ENCODE results near the gene SLC38A1.
A peak's percentile ranks its signal among the peaks of the same experiment; 100 is the strongest.

The SLC38A1 gene

DNA sequence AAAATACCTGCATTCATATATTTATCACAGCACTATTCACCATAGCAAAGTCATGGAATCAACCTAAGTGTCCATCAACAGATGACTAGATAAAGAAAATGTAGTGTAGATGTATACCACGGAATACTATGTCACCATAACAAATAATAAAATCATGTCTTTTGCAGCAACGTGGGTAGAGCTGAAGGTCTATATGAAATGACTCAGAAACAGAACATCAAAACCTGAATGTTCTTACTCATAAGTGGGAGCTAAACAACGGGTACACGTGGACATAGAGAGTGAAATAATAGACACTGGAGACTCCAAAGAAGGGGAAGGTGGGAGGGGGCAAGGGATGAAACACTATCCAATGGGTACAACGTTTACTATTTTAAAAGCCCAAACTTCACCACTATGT is 37.9 kb downstream of the SLC38A1 start:
- no peak for DNase-seq (ENCODE audit: low spot score)

DNA sequence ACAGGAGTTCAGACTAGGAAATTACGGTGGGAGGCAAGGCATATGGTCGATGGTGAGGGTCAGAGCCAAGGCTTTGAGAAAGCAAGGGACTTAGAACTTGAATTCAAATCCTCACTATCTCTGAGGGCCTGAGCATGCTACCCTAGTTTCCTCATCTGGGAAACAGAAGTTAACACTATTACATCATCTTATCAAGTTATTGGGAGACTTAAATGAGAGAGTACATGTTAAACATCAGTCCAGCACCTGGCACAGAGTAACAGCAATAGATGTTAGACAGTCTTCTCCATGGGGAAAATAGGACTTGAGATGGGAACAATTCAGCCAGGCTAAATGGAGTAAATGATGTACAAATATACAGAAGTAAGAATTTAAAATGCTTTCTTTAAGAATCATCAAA is 38.5 kb downstream of the SLC38A1 start:
- DNase-seq (ENCODE audit: low spot score): no peak

DNA sequence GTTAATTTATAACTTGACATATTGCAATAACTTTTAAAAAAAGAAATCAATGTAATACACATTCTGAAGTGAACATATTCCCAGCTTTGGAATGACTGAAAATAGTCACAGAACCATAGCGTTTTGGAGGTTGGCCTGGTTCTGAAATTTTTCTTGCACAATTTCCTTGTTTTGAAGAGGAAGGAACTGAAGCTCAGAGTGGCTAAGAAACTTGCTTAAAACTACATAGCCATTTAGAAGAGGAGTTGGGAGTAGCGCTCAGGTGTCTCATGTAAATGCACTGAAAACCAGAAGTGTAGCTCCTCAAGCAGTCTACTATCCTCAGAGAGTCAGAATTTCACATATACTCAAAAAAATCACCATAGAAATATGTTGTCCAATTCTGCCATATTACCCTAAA is 41.2 kb downstream of the SLC38A1 start:
- no peak for DNase-seq (ENCODE audit: low spot score)

DNA sequence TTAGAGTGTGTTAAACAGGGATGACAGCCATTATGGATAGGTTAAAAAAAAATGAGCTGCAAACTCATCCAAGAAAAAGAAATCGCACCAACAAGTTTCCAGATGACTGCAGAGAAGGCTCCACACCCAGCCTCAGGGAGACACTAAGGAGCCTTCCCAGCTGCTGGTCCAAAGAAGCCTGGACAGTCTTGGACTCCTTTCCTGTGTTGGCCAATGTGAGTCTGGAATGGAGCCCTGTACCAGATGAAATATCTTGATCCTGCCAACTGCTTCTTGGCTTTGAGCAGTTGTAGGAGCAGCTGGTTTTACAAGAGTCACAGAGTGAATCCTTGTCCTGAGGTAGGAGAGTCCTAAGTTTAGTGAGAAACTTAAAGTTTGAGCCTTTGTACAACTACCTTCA is 44.5 kb downstream of the SLC38A1 start:
- no peak for DNase-seq (ENCODE audit: low spot score)

DNA sequence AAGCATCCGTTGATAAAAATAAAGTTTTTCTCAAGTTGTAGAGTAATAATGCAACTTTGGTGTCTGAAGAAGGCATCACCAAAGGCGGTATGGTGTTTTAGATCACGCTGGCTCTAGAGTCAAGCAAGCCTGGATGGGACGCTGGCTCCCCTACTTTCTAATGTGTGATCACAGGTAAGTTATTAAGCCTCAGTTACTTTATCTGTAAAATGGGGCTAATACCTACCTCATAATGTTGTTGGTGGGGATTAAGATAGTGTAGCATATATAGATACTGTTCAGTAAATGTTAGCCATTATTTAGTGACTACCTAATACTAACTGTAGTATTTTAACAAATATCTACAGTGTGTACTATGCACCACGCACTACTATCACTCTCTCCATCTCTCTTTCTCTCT is 45.8 kb downstream of the SLC38A1 start:
- no peak for DNase-seq (ENCODE audit: low spot score)

DNA sequence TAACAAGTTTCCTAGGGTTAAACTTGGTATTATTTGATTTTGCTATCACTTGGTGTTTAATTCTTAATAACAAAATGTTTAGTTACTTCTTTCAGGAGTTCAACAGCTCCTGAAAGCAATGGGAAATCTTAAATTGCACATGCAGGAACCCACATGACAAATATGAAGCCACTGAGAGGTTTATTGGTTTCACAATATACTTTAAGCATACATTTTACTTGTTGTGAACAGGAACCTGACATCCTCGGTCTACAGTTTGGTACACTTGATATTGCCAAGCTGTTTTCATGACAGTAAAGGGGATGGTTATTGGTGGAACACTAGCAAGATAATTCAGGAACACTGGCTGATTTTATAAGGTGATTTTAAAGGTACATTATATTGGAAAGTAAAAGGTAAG is 46.2 kb downstream of the SLC38A1 start:
- no peak for DNase-seq (ENCODE audit: low spot score)

DNA sequence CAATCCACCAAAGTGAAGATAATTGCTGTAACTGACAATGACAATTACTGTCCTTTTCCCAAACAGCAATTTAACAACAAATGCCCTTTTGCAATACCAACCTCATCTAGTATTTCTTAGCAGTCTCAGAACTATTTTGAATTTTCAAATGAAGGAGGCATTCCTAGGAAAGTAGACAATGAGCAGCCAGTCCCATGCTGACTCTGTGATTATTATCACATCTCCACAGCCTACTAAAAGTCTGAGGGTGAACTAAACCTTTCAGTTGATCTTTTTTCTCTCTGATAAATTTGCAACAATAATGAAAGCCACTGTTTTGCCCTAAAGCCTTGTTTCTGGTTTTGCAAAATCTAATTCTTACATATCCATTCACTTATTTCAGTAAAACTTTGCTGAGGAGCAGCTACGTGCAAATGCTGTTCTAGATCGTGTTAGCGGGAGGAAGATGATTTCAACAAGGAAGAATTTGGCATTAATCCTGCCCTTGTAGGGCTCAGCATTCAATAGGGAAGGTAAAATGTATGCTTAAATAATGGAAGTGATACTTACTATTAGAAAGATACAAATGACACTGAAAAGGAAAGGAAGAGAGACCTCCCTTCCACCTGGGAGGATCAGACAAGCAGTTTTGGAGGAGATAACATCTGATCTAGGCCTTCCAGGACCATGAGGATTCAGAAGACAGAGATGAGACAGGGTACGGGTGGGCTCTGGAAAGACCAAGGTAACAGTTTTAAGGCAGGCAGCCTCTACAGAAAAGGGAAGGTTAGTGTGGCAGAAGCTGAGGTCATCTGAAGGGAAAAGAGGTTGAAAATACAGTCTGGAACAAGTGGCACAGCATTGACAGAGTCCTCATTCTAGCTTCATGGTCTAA is 47.4 kb downstream of the SLC38A1 start:
- DNase-seq (ENCODE audit: low spot score): no peak

DNA sequence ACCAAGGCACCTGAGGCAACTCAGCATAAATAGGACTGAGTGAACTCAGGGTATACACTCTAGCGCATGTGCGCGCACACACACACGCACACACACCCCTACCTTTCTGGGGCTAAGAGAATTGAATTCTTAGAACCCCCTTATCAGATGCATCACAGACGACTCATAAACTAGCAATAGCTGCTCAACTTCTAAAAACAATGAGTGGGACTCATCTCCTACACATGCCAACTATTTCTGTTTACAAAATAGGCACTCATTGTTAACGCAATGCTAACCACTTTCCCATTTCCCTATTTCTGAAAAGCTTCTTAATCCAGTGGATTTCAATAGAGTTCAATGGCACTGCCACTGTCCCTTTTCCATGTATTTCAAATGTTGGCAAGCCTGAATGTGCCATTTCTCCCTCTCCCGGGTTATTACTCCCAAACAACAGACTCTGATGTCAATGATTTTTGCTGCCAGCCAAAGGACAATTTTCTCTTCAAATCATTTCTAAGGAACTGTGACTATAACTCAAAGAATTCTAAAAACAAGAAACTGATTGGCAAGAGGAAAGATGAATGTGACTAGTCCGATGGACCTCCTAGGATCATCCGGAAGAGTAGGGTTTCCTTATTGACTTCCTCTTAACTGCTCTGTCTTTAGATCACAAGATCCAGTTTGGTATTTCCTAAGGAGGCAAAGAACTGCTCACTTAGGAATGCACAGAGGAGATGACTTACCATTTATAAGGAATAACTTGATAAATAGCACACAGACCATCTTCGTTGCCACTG is 48.8 kb downstream of the SLC38A1 start:
- no peak for DNase-seq (ENCODE audit: low spot score)

DNA sequence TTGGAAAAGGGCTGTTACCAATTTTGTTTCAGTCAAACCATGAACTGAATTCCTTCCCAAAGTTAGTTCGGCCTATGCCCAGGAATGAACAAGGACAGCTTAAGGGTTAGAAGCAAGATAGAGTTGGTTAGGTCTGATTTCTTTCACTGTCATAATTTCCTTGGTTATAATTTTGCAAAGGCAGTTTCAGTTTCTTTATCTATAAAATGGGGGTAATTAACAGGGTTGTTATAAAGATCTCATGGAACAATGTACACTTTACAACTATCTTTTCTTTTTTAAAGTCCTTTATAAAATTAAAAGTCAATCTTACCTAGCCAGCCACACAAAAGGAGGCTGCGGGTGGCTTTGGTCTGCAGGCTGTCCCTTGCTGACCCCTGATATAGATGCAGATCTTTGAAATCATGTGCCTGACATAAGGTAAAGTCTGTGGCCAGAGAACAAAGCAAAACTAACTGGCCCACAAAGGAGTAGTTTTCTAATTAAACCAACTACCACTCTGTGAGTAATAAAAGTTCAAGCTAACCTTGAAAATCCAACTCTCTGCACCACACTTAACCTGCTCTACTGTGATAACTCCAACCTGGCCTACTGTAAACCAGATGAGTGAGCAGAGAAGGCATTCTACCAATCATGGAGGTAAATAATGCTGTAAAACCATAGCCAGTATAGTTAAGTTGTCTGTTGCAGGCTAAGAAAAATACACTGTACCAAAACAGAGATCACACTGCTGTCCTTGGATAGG is 49.5 kb downstream of the SLC38A1 start:
- peak; percentile 39 for DNase-seq (ENCODE audit: low spot score)

DNA sequence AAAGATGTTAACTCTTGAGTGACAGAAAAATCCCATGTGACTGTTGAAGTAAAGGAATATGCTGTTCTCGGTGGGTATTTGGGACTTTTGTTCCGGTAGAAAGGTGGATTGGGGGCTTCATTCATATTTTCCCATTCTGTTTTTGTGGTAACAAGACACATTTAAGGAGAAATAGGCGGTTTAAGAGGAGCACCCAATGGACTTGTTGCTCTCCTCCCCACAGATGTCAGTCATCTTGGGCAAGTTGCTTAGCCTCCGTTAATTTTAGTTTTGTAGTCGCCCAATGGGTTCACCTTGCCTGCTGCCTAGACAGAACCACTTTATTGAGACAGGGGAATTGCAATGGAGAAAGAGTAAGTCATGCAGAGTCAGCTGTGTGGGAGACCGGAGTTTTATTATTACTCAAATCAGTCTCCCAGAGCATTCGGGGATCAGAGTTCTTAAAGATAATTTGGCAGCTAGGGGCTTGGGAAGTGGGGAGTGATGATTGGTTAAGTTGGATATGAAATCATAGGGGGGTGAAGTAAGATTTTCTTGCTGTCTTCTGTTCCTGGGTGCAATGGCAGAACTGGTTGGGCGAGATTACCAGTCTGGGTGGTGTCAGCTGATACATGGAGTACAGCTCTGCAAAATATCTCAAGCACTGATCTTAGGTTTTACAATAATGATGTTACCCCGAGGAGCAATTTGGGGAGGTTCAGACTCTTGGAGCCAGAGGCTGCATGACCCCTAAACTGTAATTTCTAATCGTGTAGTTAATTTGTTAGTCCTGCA is 50.3 kb downstream of the SLC38A1 start:
- DNase-seq (ENCODE audit: low spot score): no peak

DNA sequence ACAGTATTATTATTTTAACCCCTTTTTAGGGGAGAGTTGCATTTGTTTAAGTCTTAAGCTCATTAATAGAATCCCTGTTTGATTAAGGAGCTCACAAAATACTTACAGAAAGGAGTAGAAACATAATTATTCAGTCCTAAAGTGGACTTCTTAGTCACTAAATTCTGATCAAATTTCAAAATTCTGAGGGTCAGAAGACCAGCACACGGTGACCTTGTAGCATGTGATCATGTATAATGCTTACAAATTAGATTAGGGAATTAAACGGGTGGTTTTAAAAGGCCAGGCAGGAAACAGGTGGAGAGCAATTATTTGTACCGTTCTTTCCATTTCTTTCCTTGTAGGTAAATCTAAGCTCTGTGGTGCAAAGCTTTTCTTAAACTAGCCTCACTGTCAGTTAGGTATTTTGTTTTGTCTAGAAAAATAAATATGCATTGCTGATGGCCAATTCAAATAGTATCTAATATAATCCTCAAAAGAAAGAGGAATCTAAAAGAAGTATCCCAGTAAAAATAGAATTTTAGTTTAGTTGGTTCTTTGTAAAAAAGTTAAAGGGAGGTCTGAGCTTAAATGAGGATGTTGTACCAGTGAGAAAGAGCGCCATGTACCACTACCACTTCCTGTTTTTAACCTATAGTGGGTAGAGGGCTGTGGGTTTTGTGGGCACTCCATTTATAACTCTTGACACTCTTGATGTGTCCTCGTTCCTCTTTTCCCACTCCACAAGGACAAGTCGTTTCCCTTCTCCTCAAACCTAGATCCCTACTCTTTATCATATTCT is 51.1 kb downstream of the SLC38A1 start:
- DNase-seq (ENCODE audit: low spot score): peak; percentile 86

DNA sequence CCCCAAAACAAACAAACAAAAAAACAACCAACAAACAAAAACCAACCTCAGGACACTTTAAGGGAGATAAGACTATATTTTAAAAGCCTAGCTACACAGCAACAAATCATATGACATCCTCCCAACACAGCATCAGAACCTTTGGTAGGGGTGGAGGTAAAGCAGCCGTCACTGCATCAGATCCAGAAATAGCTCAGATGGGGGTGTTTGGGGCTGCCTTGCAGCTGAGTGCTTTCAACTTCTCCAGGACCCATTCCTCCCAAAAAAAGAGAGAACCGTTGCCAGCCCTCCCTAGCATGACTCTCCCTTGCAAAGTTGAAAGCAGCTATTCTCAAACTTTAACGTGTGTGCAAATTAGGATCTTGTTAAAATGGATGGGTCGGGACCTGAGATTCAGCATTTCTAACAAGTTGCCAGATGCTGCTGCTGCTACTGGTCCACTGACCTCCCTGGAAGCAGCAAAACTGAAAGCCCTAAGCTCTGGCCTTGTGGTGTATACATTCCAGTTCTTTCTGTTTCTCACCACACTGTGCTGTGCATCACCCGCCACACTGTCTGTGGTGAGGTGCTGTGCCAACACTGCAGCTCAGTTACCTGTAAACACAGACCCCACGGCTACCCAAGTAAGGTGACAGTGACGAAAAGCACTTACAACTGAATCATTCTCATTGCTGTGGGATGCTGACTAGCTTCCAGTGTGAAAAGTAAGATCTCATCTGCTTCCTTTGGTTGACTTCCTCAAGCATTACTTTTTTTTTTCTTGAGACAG is 54.0 kb downstream of the SLC38A1 start:
- no peak for DNase-seq (ENCODE audit: low spot score)

DNA sequence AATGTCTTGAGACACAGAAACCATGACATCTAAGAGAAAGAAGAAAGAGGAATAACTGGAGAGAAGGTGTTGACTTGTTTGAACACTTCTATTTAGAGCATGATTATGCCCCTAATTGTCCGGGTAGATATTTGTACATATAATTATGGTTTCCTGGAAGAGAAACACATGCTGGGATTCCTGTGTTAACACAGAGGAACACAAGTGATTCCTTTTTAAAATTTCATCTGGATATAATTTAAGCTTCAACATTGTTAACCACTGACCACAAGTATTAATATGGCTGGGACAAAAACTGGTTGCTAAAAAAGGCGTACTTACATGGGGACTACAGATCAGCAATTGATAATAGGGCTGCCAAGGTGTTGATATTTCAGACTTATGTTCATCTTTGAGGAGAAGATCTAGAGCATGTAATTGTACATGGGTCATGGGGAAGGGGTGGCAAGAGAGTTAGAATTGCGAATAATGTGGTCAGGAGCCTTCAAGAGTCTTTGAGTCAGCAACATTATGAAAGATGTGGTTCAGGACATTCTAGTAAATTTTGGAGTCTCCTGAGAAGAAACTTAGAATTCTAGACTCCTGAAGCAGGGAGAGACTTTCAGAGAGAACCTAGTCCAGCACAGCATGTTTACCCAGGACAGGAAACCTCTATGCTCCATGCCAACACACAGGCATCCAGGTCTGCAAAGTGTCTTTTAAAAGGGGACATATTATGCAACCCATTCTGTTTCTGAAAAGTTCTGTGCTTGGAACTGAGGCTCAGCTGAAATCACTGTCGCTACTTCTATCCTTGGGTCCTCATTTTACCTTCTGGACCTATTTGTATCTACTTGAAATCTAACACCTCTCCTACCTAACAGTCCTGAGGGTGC is 56.5 kb downstream of the SLC38A1 start:
- DNase-seq (ENCODE audit: low spot score): no peak

DNA sequence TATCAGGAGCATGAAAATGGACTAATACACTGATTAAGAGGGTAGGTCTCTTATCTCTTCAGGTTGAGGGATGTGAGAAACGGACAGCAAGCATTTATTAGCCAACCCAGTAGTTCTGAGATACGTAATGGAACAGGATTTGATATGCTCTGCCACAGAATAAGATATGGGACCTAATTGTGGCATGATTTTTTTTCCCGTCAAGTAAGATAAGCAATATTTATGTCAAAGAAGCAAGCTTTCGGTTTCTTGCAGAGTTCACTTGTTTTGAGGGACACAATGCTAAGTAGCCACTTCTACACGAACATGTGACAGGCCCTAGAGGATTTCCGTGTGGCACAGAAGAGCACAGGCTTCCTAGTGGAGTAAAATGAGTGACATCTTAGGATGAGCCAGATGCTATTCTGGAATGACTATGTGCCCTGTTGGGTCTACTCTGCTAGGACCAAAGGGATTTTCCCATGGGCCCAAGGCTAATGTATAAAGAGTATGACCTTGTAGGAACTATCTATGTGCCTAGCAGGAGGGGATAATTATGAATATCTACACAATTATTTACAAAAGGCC is 57.9 kb downstream of the SLC38A1 start:
- no peak for DNase-seq (ENCODE audit: low spot score)

DNA sequence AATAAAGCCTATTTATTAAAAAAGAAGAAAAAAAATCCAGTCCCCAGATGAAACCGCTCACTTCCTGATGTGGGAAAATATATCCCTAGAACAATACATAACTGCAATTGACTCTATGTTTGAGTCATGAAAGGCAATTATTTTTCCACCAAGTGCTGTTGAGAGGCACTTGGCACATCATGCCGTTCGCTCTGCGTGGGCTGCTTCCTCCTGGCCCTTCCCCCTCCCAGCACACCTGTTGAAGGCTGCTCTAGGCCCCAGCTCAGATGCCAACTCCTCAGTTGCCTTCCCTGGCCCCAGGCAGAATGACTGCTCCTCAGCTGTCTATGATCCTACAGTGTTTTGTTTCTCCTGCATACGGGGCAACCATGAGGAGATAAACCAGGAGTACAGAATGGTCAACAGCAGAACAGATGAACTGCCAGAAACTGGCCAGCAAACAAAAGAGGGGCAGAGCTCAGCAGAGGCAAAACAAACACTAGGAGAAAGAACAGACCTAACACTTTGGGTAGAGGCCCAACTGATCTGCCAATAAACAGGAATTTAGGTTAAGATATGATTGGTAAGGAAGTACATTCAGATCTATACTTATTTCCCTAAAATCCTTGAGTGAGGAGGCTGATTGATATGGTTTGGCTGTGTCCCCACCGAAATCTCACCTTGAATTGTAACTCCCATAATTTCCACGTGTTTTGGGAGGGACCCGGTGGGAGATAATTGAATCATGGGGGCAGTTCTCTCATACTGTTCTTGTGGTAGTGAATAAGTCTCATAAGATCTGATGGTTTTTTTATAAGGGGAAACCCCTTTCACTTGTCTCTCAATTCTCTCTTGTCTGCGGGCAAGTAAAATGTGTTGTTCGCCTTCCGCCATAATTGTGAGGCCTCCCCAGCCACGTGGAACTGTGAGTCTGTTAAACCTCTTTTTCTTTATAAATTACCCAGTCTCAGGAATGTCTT is 58.6 kb downstream of the SLC38A1 start:
- no peak for DNase-seq (ENCODE audit: low spot score)

DNA sequence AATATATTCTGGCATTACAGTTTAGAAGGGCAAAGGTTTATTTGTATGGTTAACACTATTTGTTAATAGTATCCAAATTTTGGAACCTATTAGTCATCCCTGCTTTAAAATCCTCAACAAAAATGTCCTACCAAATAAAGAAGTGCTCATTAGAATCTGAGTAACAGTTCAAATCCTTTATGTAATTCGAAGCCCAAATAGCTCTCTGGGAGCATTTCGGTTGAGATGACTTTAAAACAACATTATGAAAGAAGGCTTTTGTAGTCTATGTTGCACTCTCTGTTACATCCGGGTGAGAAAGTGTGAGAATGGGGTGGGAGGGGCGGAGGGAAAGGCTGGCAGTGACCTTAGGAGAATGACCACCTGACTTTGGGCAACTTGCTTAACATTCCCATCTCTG is 59.7 kb downstream of the SLC38A1 start:
- no peak for DNase-seq (ENCODE audit: low spot score)

DNA sequence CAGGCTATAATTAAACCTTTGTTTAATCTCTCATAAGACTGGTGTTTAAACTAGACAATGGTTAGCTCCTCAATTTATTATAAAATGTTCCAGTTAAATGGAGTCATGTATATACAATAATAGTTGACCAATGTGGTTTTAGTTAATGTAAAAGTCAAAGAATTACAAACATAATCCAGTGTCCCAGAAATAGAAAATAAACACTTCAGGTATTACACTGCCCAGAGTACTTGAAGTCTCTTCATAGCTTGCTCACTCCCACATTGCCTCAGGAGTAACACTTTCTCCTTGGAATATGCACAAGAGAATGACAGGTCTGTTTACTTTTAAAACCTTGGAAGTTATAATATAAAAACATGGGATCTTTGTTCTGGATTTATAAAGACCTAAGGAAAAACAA is 60.5 kb downstream of the SLC38A1 start:
- DNase-seq (ENCODE audit: low spot score): no peak

DNA sequence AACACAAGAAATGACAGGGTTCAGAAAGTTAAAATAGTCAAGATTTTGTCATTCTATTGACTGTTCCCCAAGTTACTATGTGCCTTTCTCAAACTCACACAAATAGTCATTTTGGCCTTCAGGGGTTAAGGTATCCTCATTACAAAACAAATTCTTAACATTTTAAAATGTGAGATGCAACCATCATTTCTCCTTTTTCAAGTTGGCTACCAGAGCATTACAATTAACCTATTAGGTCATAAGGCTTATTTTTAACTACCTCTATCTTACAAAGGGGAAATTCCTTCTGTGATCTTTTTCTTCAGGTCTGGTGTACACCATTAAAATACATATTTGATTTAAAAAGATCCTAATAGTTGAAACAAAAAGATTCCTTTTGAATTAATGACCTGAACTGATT is 61.2 kb downstream of the SLC38A1 start:
- DNase-seq (ENCODE audit: low spot score): no peak
